HepG2 (cell line): ENCODE measurements around the gene PGS1. TPM values are rescaled to one million over a fixed set of nuclear protein-coding genes. Genes with fewer than 3 reads are reported as not detected.
A peak's percentile ranks its signal among the peaks of the same experiment; 100 is the strongest.

Source experiments
- AGO2 ChIP-seq: fragments of 200-400 bp; formaldehyde crosslinking; optimal IDR thresholded peaks from 2 replicates; pipeline ENCODE3; 2017; ENCODE audit warnings: mild to moderate bottlenecking, low read depth, low read length, moderate library complexity
- BCLAF1 ChIP-seq: fragments of 450-650 bp; IDR thresholded peaks from 2 replicates; pipeline ENCODE4 v1.6.1; 2017; ENCODE audit warnings: mild to moderate bottlenecking
- HHEX ChIP-seq: IDR thresholded peaks from 2 replicates; pipeline ENCODE4 v1.6.1; 2016; ENCODE audit warnings: control low read depth
- JUN ChIP-seq: sonication (generic); formaldehyde crosslinking; IDR thresholded peaks from 2 replicates; pipeline ENCODE4 v1.4.0; 2020; ENCODE audit warnings: mild to moderate bottlenecking, missing genetic modification reagents
- KLF9 ChIP-seq: IDR thresholded peaks from 2 replicates; pipeline ENCODE4 v1.6.1; 2016; ENCODE audit warnings: low read depth
- MTA3 ChIP-seq: sonication (generic); formaldehyde crosslinking; IDR thresholded peaks from 2 replicates; pipeline ENCODE4 v1.4.0; 2020; ENCODE audit warnings: missing genetic modification reagents
- NFE2L1 ChIP-seq: sonication (generic); formaldehyde crosslinking; IDR thresholded peaks from 2 replicates; pipeline ENCODE4 v1.4.0; 2020; ENCODE audit warnings: missing genetic modification reagents, mild to moderate bottlenecking, borderline replicate concordance
- PRDM4 ChIP-seq: sonication (generic); formaldehyde crosslinking; IDR thresholded peaks from 2 replicates; pipeline ENCODE4 v1.9.0; 2021; ENCODE audit warnings: missing genetic modification reagents, borderline replicate concordance
- RNF2 ChIP-seq: fragments of 450-650 bp; conservative IDR thresholded peaks from 2 replicates; pipeline ENCODE4 v1.6.1; 2016; ENCODE audit warnings: low read depth
- SRSF1 ChIP-seq: fragments of 200-400 bp; formaldehyde crosslinking; optimal IDR thresholded peaks from 2 replicates; pipeline ENCODE3; 2017; ENCODE audit warnings: mild to moderate bottlenecking, low read depth, low read length, moderate library complexity
- U2AF1 ChIP-seq: fragments of 200-400 bp; formaldehyde crosslinking; optimal IDR thresholded peaks from 2 replicates; pipeline ENCODE3; 2017; ENCODE audit warnings: mild to moderate bottlenecking, low read depth, low read length
- ZBTB42 ChIP-seq: sonication (generic); formaldehyde crosslinking; IDR thresholded peaks from 2 replicates; pipeline ENCODE4 v1.5.0; 2020; ENCODE audit warnings: mild to moderate bottlenecking, missing genetic modification reagents
- ZNF10 ChIP-seq: sonication (generic); formaldehyde crosslinking; IDR thresholded peaks from 2 replicates; pipeline ENCODE4 v1.4.0; 2020; ENCODE audit warnings: mild to moderate bottlenecking, low read depth, missing genetic modification reagents, borderline replicate concordance
- ZNF550 ChIP-seq: sonication (generic); formaldehyde crosslinking; IDR thresholded peaks from 2 replicates; pipeline ENCODE4 v1.4.0; 2020; ENCODE audit warnings: mild to moderate bottlenecking, missing genetic modification reagents, borderline replicate concordance
- ZNF598 ChIP-seq: sonication (generic); formaldehyde crosslinking; IDR thresholded peaks from 2 replicates; pipeline ENCODE4 v1.5.1; 2020; ENCODE audit warnings: mild to moderate bottlenecking, missing genetic modification reagents, borderline replicate concordance
- ZNF619 ChIP-seq: sonication (generic); formaldehyde crosslinking; IDR thresholded peaks from 2 replicates; pipeline ENCODE4 v1.4.0; 2020; ENCODE audit warnings: mild to moderate bottlenecking, missing genetic modification reagents
- ZNF746 ChIP-seq: sonication (generic); formaldehyde crosslinking; IDR thresholded peaks from 2 replicates; pipeline ENCODE4 v1.8.0; 2022; ENCODE audit warnings: mild to moderate bottlenecking, missing genetic modification reagents
- ZNF75D ChIP-seq: sonication (generic); formaldehyde crosslinking; IDR thresholded peaks from 2 replicates; pipeline ENCODE4 v1.8.1; 2023; ENCODE audit warnings: missing genetic modification reagents, mild to moderate bottlenecking, borderline replicate concordance
- polyA plus RNA-seq, 8 experiments: library from polyadenylated mRNA; depleted of rRNA in 3 of 8; stranded (reverse) in 7 of 8; unstranded in 1 of 8; fragments of >200 nt; fragmentation: Illumina TruSeq in 4 of 8; extraction: Trizol in 4 of 8; gene quantifications; 2 replicates each; pipeline versions ENCODE4 v1.2.1 to v1.2.3, GENCODE V29; 2011 to 2016; ENCODE audit warnings: low read depth in 4 of 8, missing spikeins in 1 of 8, mixed read lengths in 1 of 8; ENCODE audit not compliant: insufficient read depth in 1 of 8
- total RNA-seq, 5 experiments: library from RNA; depleted of rRNA; stranded (reverse); fragments of >200 nt; fragmentation: Illumina TruSeq; extraction: Trizol; gene quantifications; 2 replicates each; pipeline ENCODE4 v1.2.3, GENCODE V29; 2016; ENCODE audit warnings: low read depth in 1 of 5
- TF ChIP-seq, protein P1 (sequence below): sonication (generic); formaldehyde crosslinking; IDR thresholded peaks from 2 replicates; pipeline ENCODE4 v1.4.0; 2020; ENCODE audit warnings: missing genetic modification reagents
- TF ChIP-seq, protein P2 (sequence below): sonication (generic); formaldehyde crosslinking; IDR thresholded peaks from 2 replicates; pipeline ENCODE4 v1.8.0; 2023; ENCODE audit warnings: mild to moderate bottlenecking, missing genetic modification reagents
- TF ChIP-seq, protein P3 (sequence below), 2 experiments: fragments of 450-650 bp in 1 of 2; sonication (generic) in 1 of 2; formaldehyde crosslinking; IDR thresholded peaks; 2 replicates each; pipeline versions ENCODE4 v1.5.0 to v1.8.0; 2020 to 2022; ENCODE audit warnings: mild to moderate bottlenecking in 1 of 2, missing genetic modification reagents in 1 of 2

PGS1 gene
- total and polyA plus RNA-seq, 2 of the 13 experiments (the other 11 are each of a cell fraction or from before 2014, with no cell fraction given) = 25.9 to 31.5 TPM

GRCh38 chr17:78421534-78422266, 43.3 kb downstream of the PGS1 start (continued):
- TF ChIP-seq ZBTB42 (CRISPR knock-in tag) (no peak; the same call in 1 of the 2 replicates), NFE2L1 (no peak), ZNF75D (CRISPR knock-in tag) (no peak), ZNF598 (no peak; the same call in 1 of the 2 replicates), HHEX (peak; percentile 99), SRSF1 (peak; percentile 96), RNF2 (peak; percentile 86), BCLAF1 (no peak), ZNF10 (CRISPR knock-in tag) (no peak), PRDM4 (CRISPR knock-in tag) (no peak), U2AF1 (peak; percentile 69), KLF9 (CRISPR knock-in tag) (no peak), ZNF619 (CRISPR knock-in tag) (peak; percentile 70; the same call in 1 of the 2 replicates), AGO2 (peak; percentile 86), ZNF746 (CRISPR knock-in tag) (peak; percentile 88), JUN (CRISPR knock-in tag) (peak; percentile 56; the same call in 1 of the 2 replicates), MTA3 (no peak), ZNF550 (CRISPR knock-in tag) (peak; percentile 70; the same call in 1 of the 2 replicates)
- TF ChIP-seq, protein P1, sequence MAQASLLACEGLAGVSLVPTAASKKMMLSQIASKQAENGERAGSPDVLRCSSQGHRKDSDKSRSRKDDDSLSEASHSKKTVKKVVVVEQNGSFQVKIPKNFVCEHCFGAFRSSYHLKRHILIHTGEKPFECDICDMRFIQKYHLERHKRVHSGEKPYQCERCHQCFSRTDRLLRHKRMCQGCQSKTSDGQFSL (CRISPR knock-in tag) = peak; percentile 68; the same call in 1 of the 2 replicates
- TF ChIP-seq, protein P2, sequence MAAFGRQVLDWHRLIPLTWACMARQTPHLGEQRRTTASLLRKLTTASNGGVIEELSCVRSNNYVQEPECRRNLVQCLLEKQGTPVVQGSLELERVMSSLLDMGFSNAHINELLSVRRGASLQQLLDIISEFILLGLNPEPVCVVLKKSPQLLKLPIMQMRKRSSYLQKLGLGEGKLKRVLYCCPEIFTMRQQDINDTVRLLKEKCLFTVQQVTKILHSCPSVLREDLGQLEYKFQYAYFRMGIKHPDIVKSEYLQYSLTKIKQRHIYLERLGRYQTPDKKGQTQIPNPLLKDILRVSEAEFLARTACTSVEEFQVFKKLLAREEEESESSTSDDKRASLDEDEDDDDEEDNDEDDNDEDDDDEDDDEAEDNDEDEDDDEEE (CRISPR knock-in tag) = peak; percentile 88; the same call in 1 of the 2 replicates
- TF ChIP-seq, protein P3, sequence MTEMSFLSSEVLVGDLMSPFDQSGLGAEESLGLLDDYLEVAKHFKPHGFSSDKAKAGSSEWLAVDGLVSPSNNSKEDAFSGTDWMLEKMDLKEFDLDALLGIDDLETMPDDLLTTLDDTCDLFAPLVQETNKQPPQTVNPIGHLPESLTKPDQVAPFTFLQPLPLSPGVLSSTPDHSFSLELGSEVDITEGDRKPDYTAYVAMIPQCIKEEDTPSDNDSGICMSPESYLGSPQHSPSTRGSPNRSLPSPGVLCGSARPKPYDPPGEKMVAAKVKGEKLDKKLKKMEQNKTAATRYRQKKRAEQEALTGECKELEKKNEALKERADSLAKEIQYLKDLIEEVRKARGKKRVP (CRISPR knock-in tag; IDR thresholded peaks at IDR 0.05) = peak in 1 of 2 experiments; percentile 78; a peak in 2 of 4 replicates
